ENCODE results near the gene ARHGAP12.

ARHGAP12 gene

GRCh38 chr10:31768467-31768866, 160.2 kb downstream of the ARHGAP12 start:
- no peak for DNase-seq (ENCODE audit: low spot score)

DNA sequence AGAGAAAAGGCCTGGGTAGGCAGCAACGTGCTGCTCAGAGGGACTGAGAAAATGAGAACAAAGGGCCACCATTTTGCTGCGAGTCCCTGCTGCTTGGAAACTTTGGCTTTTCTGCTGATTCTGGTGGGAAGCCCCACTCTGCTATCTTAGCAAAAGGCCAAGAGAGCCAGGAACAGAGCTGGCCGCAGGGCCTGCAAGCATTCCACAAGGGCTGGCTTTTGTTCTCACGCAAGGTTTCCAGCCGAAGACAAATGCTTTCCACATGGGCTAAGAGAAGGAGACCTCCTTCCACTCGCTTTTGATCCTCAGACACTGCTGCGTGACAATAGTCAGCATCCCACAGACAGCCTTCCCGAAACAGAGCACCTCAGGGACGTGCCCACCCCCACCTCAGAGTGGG, 163.1 kb downstream of the ARHGAP12 start:
- no peak for DNase-seq (ENCODE audit: low spot score)

DNA sequence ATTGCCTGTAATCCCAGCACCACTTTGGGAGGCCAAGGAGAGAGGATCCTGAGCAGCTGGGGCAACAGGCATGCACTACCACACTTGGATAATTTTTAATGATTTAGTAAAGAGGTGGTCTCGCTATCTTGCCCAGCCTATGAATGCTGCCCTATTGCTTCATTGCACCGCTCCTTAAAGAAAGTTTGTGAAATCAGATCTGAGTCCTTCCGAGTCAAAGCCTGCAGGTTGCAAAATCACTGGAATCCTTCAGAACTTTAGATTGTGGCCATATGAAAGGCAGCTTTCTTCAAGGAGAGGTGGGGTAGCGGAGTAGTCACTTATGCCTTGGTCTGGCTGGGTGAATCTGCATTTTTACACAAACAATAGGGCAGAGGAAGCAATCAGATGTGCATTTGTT, 166.3 kb downstream of the ARHGAP12 start:
- DNase-seq (ENCODE audit: low spot score) = no peak

GRCh38 chr10:31761156-31761555, 167.5 kb downstream of the ARHGAP12 start:
- no peak for DNase-seq (ENCODE audit: low spot score)

GRCh38 chr10:31760674-31761081, 168.0 kb downstream of the ARHGAP12 start:
- DNase-seq (ENCODE audit: low spot score) = no peak

DNA sequence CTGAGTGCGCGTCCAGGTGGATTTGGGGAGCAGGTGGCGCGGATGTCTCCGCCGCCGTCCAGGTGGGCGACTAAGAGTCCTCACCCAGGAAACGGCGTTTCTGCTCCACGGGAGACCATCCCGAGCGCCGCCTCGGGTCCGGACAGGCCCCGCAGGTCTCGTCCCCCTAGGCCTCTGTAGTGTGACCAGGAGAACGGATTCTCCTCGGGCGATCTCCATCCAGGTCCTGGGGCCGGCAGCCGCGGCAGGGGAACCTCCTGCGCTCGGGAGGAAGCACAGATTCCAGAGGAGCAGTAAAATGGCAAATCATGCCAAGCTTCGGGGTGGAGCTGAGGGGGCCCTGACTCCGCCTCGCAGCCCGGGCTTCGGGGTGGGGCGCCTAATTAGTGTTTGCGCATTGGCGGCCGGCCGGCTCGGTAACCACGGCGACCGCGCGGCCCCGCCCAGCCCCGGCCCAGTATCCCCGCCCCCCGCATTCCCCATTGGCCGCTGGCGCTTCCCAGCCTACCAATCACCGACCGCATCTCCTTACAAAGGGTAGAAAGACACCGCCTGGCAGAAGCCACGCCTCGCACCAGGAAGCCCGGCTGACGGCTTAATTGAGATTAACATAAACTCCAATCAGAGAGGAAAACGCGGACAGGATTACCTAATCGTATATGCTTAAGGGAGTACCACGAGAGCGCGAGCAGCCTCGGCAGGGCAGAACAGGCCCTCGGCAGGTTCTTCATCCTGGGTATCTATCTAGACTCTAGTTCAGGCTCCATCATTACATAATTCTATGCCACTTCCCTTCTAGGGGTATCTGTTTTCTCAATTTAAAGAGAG, 168.6 kb downstream of the ARHGAP12 start:
- DNase-seq (ENCODE audit: low spot score) = peak; percentile 97

DNA sequence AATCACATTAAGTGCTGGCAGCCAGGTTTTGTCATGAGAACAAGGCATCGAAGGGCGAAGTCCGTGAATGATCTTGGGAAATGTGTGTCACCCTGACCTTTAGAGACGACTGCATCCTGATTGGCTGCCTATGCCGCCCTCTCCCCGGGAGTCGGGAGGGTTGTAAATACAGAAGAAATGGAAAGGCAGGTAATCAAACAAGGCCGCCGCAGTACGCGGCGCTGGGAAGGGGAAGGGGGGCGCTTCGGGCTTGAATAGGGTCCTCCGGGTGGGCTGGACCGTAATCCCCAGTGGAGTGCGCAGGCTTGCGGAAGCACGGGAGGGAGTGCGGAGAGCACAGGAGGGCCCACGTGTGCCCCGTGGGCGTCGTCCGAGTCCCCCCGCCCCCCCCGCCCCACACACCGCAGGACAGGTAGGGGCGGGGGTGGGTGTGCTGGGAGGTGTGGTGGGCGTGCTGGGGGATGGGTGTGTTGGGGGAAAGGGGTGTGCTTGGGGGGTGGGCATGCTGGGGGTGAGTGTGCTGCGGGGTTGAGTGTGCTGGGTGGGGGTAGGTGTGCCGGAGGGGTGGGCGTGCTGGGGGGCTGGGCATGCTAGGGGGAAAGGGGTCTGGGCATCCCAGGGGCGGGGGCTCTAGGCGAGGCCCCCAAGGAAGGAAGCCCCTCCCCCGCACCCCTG, 169.4 kb downstream of the ARHGAP12 start:
- DNase-seq (ENCODE audit: low spot score) = peak; percentile 67

- no peak for DNase-seq (ENCODE audit: low spot score)
Measured at GRCh38 chr10:31758495-31758894, 170.1 kb downstream of the ARHGAP12 start.

GRCh38 chr10:31757831-31758230, 170.8 kb downstream of the ARHGAP12 start:
- DNase-seq (ENCODE audit: low spot score) = no peak

DNA sequence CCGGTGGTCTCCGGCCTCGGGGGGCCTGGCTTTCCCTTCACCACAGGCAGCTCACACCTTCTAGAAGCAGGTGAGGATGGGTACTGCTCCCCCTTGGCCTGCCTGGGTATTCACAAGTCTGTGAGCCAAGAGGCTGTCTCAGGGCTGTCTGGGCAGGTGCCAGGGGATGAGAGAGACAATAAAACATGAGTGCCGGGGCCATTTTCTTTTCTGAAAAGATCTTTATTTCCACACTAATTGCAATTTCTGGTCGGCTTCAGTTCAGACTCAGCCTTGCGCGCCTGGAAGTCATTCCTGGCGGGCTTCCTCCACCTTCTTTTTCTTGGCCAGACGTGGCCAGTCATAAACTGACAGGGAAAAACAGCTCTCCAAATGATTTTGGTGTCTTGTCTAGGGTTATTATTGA, 171.2 kb downstream of the ARHGAP12 start:
- DNase-seq (ENCODE audit: low spot score) = no peak

GRCh38 chr10:31756729-31757110, 171.9 kb downstream of the ARHGAP12 start:
- DNase-seq (ENCODE audit: low spot score) = no peak

DNA sequence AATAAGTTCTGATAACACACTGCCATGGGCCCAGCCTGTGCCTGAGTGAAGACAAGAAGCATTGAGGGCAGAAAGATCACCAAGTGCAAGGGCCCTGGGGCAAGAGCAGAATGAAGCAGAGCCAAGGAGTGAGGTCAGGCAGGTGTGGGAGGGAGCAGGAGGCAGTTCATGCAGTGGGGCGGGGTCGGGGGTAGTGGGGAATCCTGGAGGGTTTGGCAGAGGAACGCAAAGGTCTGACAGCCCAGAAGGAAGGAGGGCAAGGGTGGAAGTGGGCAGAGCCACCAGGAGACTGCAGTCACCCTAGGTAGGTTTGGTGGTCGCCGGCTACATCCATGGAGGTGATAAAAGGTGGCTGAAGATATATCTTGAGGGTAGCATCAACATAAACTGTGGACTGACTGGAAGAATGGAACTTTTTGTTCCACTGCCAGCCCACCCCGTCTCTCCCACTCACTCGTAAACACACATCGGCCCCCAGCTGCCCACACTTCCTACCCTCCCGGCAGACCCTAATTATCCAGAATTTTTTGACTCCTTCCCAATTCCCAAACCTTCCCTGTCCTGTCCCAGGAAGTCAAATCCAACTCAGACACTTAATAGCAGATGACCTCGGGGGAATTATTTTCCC, 172.4 kb downstream of the ARHGAP12 start:
- DNase-seq (ENCODE audit: low spot score) = no peak
